ENCODE results near the gene FAM83F.
"Not testable (repeated sequence)": the region's sequence is repeated elsewhere in the genome, so short reads cannot be mapped to it uniquely, and the experiment has no call there.

The FAM83F gene

GRCh38 chr22:39966470-39966869 is 28.3 kb upstream of the FAM83F start:
- no peak for DNase-seq

DNA sequence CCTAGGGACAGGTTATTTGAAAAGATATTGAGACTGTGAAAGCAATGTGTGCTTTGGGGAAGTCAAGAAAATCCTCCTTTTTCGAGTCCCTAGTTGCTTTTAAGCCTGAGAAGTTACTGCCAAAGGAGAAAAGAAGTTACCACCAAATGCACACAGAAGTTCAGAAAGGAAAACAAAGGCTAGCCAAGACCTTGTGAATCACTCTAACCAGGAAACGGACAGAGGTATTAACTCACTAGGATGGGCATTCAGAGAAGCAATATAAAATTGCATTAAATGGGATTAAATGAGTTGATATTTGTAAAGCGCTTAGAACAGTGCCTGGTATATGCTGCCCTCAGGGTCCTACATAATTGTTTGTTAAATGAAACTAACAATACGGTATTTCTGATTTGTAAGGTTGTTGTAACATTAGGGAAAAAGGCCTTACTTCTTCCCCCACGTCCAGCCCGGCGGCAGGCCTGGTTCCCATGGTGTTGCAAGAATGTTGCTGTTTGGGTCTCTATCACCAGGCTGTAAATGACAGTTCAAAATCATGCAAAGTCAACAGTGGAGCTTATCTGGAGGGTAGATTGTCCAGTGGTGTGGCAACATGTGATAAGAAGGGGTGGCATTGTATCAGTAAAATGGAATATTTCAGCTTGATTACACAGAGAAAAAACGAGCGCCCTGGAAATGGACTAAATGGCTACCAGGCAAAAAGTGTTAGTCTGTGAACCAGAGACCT is 27.5 kb upstream of the FAM83F start:
- DNase-seq: no peak

GRCh38 chr22:39967996-39968972 is 26.5 kb upstream of the FAM83F start:
- no peak for DNase-seq

DNA sequence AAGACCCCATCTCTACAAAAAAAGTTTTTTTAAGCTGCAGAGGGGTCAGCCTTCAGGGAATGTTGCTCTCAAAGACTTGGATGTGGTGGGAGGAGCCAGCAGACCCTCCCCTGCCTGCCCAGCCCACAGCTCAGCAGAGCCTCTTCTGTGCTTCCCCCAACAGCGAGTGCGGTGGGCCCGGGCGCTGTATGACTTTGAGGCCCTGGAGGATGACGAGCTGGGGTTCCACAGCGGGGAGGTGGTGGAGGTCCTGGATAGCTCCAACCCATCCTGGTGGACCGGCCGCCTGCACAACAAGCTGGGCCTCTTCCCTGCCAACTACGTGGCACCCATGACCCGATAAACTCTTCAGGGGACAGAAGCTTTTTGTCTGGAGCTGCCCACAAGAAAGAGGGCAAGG is 24.0 kb upstream of the FAM83F start:
- DNase-seq: no peak

- no peak for DNase-seq
These were observed 22.1 kb upstream of the FAM83F start for GRCh38 chr22:39972641-39973040.

DNA sequence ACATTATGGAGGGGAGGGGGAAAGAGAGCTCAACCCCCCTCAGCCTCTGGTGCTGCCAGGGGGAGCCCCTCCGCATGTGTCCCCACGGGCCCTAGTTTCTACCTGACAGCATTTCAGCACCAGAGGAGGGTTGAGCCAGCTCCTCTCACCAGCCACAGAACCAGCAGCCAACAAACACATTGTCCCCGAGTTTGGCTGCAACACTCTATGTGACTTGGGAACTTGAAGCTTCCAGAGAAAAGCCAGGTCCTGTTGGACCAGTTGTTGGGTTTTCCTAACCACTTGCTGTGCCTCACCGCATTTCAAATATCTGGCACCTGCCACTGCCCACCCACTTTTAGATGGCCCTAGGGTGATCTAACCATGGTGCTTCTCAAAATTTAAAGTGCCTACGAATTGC is 21.1 kb upstream of the FAM83F start:
- no peak for DNase-seq

- no peak for DNase-seq
These were observed 20.7 kb upstream of the FAM83F start for GRCh38 chr22:39974065-39974464.

GRCh38 chr22:39979048-39979447 is 15.7 kb upstream of the FAM83F start:
- DNase-seq: no peak

GRCh38 chr22:39979458-39979857 is 15.3 kb upstream of the FAM83F start:
- DNase-seq: no peak

GRCh38 chr22:39980596-39980995 is 14.2 kb upstream of the FAM83F start:
- DNase-seq: no peak

DNA sequence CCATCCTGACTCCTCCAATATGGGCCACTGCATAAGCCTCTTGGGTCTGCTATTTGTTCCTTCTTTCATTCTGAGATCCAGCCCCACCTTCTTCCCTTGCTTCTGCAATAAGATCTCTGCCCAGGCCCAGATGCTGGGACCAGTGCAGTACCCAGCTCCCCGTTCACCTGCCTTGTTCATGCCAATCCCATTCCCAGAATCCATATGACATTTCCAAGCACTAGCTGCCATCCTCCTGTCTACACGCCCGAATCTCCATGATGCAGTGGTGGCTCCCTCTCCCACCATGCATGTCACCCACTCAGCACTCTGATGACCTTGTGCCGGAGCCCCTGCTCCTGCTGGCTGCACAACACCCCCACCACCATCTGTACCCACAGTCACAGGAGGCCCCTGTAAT is 11.4 kb upstream of the FAM83F start:
- DNase-seq: no peak

- no peak for DNase-seq
These were observed 10.7 kb upstream of the FAM83F start for GRCh38 chr22:39984006-39984405.

- DNase-seq: no peak
These were observed 10.0 kb upstream of the FAM83F start for GRCh38 chr22:39984746-39985145.

GRCh38 chr22:39985383-39986035 is 9.2 kb upstream of the FAM83F start:
- no peak for DNase-seq

GRCh38 chr22:39988386-39989114 is 6.2 kb upstream of the FAM83F start:
- DNase-seq: no peak

DNA sequence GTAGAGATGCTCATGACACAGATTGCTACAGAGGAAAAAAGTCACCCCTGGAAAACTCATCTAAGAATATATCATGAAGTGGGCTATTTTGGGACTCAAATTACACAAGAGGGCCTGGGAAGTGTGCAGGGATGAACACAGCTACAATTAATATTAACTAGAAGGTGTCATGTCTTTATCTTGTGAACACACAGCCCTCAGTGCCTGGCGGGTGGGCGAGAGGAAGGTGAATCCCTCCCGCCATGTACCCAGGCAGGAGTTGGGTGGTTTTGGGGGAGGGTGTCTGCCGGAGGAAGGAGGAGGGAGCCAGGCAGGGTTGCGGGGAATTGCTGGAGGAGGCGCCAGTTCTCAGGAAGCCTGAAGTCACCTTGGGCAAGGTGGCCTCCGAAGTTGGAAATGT is 5.1 kb upstream of the FAM83F start:
- no peak for DNase-seq

DNA sequence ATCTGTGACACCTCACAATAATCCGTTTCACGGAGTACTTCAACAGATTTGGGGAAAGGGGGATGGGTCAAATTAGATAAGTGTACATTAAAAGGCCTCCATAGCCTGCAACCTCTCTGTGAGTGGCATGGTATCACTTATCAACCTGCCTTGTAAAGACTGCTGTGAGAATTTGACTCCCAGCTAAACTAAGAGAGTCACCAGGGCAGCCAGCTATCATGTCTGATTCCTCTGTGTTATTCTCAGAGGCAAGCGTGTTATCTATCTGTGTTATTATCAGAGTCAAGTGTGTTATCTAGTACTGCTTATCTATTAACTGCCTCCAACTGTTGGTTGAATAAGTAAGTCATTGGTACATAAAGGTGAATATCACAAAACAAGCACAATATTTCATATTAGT is 4.1 kb upstream of the FAM83F start:
- DNase-seq: no peak

DNA sequence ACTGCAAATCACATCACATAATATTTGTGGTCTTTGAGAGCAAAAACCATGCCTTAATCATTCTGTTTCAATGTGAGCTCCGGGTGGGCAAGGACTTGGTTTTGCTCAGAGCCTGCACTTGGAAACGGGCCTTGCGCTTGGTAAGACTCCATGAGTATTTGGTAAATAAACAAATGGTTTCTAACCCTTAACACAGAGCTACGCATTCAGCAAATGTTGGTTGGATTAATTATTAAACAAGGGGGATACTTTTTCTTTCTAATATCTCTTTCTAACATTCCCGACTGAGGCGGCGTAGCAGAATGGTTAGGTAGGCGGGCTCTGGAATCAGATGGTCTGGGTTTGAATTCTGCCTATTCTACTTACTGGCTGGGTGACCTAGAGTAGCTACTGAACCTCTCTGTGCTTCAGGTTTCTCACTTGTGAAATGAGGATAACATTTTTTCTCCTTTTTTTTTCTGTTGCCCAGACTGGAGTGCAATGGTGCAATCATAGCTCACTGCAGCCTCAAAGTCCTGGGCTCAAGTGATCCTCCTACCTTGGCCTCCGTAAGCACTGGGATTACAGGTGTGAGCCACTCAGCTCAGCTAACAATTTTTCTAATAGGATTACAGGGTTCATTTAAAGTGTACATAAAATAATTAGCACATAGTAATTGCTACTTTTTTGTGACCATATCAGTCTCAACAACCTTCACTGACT is 3.4 kb upstream of the FAM83F start:
- DNase-seq: no peak

DNA sequence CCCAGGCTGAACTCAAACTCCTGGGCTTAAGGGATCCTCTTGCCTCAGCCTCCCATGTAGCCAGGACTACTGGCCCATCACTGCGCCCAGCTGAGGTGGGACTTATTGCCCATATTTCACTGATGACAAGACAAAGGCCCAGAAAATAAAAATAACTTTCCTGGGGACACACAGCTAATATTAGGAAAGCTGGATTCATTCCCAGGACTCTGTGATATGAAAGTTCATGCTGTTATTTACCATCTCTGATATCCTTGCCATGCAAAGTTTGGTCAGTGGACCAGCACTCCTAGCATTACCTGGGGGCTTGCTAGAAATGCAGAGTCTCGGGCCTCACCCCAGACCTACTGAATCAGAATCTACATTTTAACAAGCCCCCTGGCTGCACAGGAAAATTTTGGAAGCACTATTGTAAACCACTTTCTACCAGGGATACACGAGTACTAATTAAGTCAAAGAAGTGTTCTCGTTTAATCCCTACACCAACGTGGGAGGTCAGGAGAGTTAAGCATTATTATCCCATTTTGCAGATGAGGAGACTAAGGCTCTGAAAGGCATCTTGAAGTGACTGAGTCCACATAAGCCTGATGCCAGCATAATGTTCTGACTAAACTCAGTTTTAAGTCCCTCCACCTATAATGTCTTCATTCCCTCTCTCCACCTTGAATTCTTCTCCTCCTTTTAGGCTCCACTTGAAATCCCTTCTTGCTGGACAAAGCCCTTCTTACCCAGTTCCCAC is 2.5 kb upstream of the FAM83F start:
- no peak for DNase-seq

- not testable (repeated sequence) for DNase-seq
These were observed 1.9 kb upstream of the FAM83F start for GRCh38 chr22:39992894-39993293.

GRCh38 chr22:39994041-39994565 is 651 bp upstream of the FAM83F start:
- no peak for DNase-seq
